HepG2 (cell line): ENCODE measurements around the gene MBD4. TPM values are rescaled to one million over a fixed set of nuclear protein-coding genes. Genes with fewer than 3 reads are reported as not detected.

Experiments used
- KDM3A ChIP-seq: IDR thresholded peaks from 2 replicates; pipeline ENCODE4 v1.6.1; 2018; ENCODE audit warnings: low read depth, missing compliant biosample characterization
- RFX3 ChIP-seq: IDR thresholded peaks from 2 replicates; pipeline ENCODE4 v1.6.1; 2016; ENCODE audit warnings: missing biosample characterization, missing genetic modification reagents
- TRAFD1 ChIP-seq: sonication (generic); formaldehyde crosslinking; IDR thresholded peaks from 2 replicates; pipeline ENCODE4 v1.5.1; 2020; ENCODE audit warnings: missing genetic modification reagents, mild to moderate bottlenecking, borderline replicate concordance
- ZBTB1 ChIP-seq: sonication (generic); formaldehyde crosslinking; IDR thresholded peaks from 2 replicates; pipeline ENCODE4 v1.4.0; 2020; ENCODE audit warnings: missing genetic modification reagents, borderline replicate concordance
- ZBTB40 ChIP-seq, 2 experiments: fragments of 450-650 bp in 1 of 2; sonication (generic) in 1 of 2; formaldehyde crosslinking in 1 of 2; IDR thresholded peaks; 2 replicates each; pipeline versions ENCODE4 v1.6.1 to v1.8.0; 2016 to 2022; ENCODE audit warnings: antibody characterized with exemption in 1 of 2, mild to moderate bottlenecking in 1 of 2, missing genetic modification reagents in 1 of 2
- ZNF17 ChIP-seq: sonication (generic); formaldehyde crosslinking; IDR thresholded peaks from 2 replicates; pipeline ENCODE4 v1.5.0; 2020; ENCODE audit warnings: mild to moderate bottlenecking, missing genetic modification reagents
- polyA plus RNA-seq, 8 experiments: library from polyadenylated mRNA; depleted of rRNA in 3 of 8; stranded (reverse) in 7 of 8; unstranded in 1 of 8; fragments of >200 nt; fragmentation: Illumina TruSeq in 4 of 8; extraction: Trizol in 4 of 8; gene quantifications; 2 replicates each; pipeline versions ENCODE4 v1.2.1 to v1.2.3, GENCODE V29; 2011 to 2016; ENCODE audit warnings: low read depth in 4 of 8, missing spikeins in 1 of 8, mixed read lengths in 1 of 8; ENCODE audit not compliant: insufficient read depth in 1 of 8
- total RNA-seq, 5 experiments: library from RNA; depleted of rRNA; stranded (reverse); fragments of >200 nt; fragmentation: Illumina TruSeq; extraction: Trizol; gene quantifications; 2 replicates each; pipeline ENCODE4 v1.2.3, GENCODE V29; 2016; ENCODE audit warnings: low read depth in 1 of 5
- TF ChIP-seq, protein P1 (sequence below): sonication (generic); formaldehyde crosslinking; IDR thresholded peaks from 2 replicates; pipeline ENCODE4 v1.4.0; 2020; ENCODE audit warnings: missing genetic modification reagents, borderline replicate concordance
- TF ChIP-seq, protein P2 (sequence below): sonication (generic); formaldehyde crosslinking; conservative IDR thresholded peaks from 2 replicates; pipeline ENCODE4 v1.4.0; 2020; ENCODE audit warnings: missing genetic modification reagents

The MBD4 gene
- total and polyA plus RNA-seq, 2 of the 13 experiments (the other 11 are each of a cell fraction or from before 2014, with no cell fraction given), result 14.9 to 25.3 TPM

DNA sequence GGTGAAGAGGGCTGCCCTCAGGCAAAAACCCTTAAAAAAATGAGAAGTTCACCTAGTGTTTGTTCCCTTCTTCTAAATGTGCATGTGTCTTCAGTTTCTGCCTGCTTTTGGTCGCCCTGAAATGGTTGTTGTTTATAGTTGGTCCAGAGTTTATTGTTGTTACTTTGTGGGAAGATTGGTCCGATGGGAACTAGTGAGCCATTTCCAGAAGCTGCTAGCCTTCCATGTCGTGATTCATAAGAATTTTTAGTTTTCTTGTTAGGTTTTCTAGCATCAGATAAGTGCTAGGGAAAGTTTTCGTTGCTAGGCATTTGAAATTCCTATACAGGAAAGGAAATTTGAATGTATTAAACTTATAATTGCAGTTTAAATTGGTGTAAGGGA lies 34.0 kb upstream of the MBD4 start (continued):
- TF ChIP-seq, protein P1, sequence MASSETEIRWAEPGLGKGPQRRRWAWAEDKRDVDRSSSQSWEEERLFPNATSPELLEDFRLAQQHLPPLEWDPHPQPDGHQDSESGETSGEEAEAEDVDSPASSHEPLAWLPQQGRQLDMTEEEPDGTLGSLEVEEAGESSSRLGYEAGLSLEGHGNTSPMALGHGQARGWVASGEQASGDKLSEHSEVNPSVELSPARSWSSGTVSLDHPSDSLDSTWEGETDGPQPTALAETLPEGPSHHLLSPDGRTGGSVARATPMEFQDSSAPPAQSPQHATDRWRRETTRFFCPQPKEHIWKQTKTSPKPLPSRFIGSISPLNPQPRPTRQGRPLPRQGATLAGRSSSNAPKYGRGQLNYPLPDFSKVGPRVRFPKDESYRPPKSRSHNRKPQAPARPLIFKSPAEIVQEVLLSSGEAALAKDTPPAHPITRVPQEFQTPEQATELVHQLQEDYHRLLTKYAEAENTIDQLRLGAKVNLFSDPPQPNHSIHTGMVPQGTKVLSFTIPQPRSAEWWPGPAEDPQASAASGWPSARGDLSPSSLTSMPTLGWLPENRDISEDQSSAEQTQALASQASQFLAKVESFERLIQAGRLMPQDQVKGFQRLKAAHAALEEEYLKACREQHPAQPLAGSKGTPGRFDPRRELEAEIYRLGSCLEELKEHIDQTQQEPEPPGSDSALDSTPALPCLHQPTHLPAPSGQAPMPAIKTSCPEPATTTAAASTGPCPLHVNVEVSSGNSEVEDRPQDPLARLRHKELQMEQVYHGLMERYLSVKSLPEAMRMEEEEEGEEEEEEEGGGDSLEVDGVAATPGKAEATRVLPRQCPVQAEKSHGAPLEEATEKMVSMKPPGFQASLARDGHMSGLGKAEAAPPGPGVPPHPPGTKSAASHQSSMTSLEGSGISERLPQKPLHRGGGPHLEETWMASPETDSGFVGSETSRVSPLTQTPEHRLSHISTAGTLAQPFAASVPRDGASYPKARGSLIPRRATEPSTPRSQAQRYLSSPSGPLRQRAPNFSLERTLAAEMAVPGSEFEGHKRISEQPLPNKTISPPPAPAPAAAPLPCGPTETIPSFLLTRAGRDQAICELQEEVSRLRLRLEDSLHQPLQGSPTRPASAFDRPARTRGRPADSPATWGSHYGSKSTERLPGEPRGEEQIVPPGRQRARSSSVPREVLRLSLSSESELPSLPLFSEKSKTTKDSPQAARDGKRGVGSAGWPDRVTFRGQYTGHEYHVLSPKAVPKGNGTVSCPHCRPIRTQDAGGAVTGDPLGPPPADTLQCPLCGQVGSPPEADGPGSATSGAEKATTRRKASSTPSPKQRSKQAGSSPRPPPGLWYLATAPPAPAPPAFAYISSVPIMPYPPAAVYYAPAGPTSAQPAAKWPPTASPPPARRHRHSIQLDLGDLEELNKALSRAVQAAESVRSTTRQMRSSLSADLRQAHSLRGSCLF (CRISPR knock-in tag), result no peak
- TF ChIP-seq ZBTB1 (CRISPR knock-in tag) (no peak), ZNF17 (no peak), TRAFD1 (no peak), ZBTB40 (IDR thresholded peaks at IDR 0.05) (no peak), ZBTB40 (CRISPR knock-in tag; IDR thresholded peaks at IDR 0.05) (no peak), KDM3A (CRISPR knock-in tag) (no peak), RFX3 (CRISPR knock-in tag) (no peak)
- TF ChIP-seq, protein P2, sequence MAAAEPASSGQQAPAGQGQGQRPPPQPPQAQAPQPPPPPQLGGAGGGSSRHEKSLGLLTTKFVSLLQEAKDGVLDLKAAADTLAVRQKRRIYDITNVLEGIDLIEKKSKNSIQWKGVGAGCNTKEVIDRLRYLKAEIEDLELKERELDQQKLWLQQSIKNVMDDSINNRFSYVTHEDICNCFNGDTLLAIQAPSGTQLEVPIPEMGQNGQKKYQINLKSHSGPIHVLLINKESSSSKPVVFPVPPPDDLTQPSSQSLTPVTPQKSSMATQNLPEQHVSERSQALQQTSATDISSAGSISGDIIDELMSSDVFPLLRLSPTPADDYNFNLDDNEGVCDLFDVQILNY (CRISPR knock-in tag), result no peak
